DMS79 treated with DMSO at 0.1 percent for 48 hours (cell line): ENCODE results near the gene RNF31.
A peak's percentile ranks its signal among the peaks of the same experiment; 100 is the strongest.
"Not testable (repeated sequence)": the region's sequence is repeated elsewhere in the genome, so short reads cannot be mapped to it uniquely, and the experiment has no call there.

Experiments used
- DNase-seq: peaks from one replicate; lab custom pipeline; 2025; lab: John Stamatoyannopoulos, UW

Gene RNF31

DNA sequence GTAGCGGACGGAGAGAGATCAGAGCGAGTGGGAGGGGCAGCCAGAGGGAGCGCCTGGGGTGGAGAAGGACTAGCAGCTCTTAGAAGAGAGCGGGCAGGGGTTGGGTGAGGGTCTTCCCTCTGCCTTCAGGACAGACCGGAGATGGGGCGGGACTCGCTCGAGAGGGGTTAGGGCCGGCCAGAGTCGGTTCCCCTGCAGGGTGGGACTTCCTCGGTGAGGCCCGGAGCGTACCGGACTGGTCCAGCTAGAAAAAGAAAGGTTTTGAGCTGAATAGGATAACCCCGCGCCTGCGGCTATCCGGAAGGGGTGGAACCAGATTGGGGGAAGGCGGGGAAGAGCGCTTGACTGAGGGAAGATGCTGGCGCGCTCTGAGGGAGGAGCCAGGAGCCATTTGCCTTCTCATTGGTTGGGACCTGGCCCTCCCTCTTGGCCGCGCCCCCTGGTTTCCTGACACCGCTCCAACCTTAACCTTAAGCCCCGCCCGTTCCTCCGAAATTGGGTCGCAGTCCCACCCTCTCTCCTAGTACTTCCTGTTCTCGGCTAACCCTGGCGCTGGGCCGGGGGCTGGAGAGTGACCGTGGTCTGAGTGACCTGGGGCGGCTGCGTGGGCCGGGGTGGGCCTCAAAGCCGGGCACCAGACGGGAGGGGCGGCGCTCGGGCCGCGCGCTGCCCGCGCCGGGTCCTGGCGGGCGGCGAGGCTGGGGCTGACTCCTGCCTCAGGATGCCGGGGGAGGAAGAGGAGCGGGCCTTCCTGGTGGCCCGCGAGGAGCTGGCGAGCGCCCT is at the start of gene RNF31:
Gene RNF31, plus strand, starts transcription at position 521 of the 783 bp plus-strand sequence. Its CDS starts 201 bp downstream, at position 722.
- peak; percentile 100 for DNase-seq

- no peak for DNase-seq
Observed at GRCh38 chr14:24098229-24098926, 48.9 kb upstream of the RNF31 start.

DNA sequence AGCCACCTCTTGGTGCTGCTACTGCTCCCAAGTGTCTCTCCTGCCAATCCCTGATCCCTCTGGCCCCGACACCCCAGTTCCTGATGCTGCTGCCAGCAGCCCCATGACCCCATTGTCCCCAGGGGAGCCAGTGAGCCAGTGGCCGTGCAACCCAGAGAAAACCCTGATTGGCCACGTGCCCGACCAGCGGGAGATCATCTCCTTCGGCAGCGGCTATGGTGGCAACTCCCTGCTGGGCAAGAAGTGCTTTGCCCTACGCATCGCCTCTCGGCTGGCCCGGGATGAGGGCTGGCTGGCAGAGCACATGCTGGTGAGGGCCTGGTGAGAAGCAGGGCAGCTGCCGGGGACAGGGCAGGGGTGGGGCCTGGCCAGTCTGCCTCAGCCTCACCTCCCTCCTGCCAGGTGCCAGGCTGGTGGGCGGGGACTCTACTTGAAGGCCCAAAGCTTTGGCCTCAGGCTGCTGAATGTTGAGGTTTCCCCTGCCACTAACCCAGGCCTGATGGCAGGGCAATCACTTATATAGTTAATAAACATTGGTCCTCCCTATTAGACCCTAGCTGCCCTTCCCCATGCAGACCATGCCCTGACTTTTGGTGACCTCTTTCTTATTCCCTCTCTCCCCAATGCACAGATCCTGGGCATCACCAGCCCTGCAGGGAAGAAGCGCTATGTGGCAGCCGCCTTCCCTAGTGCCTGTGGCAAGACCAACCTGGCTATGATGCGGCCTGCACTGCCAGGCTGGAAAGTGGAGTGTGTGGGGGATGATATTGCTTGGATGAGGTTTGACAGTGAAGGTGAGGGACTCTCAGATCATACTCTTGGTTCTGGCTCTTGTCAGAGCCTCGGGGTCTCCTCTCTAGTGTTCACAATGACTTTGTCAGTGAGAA is 48.1 kb upstream of the RNF31 start:
- DNase-seq: peak; percentile 85

GRCh38 chr14:24100197-24100981 is 46.9 kb upstream of the RNF31 start:
- no peak for DNase-seq

GRCh38 chr14:24100982-24101494 is 46.3 kb upstream of the RNF31 start:
- DNase-seq: no peak

GRCh38 chr14:24102357-24103048 is 44.8 kb upstream of the RNF31 start:
- no peak for DNase-seq

GRCh38 chr14:24103451-24103850 is 43.8 kb upstream of the RNF31 start:
- DNase-seq: no peak

- DNase-seq: not testable (repeated sequence)
Observed at GRCh38 chr14:24105609-24106239, 41.6 kb upstream of the RNF31 start.

GRCh38 chr14:24106672-24107271 is 40.5 kb upstream of the RNF31 start:
- no peak for DNase-seq

- DNase-seq: no peak
Observed at GRCh38 chr14:24108336-24108874, 38.9 kb upstream of the RNF31 start.

DNA sequence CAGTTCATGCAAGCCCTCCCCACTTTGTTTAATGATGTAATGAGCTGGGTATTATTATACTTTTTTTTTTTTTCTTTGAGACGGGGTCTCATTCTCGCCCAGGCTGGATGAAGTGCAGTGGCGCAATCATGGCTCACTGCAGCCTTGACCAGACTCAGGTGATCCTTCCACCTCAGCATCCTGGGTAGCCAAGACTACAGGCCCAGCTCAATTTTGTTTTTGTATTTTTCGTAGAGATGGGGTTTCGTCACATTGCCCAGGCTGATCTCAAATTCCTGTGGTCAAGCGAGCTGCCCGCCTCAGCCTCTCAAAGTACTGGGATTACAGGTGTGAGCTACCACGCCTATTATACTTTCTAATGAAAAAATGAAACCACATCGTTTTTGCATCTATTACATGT is 37.2 kb upstream of the RNF31 start:
- no peak for DNase-seq

- no peak for DNase-seq
Observed at GRCh38 chr14:24110523-24110922, 36.8 kb upstream of the RNF31 start.

DNA sequence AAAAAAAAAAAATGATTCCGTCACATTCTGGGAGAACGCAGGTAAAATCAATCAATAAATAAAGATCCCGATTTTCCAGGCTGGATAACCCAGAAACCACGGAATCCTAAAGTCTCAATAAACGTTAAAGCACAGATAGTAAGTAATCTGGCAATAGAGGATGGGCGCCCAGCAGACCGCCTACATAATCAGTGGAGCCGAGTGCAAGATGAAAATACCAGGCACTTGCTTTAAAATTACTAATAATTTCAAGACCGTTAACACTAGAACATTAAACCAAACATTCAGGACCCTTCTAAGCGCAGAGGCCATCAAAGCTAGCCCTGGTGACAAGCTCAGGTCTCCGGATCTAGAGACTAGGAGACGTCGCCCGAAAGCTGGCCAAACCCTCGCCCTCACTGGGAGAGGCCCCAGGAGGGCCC is 33.9 kb upstream of the RNF31 start:
- DNase-seq: peak; percentile 48

GRCh38 chr14:24113801-24114531 is 33.3 kb upstream of the RNF31 start:
- peak; percentile 96 for DNase-seq

- peak; percentile 100 for DNase-seq
Observed at GRCh38 chr14:24114532-24115421, 32.5 kb upstream of the RNF31 start, which contains the start of the genes DCAF11 and NRL. Gene DCAF11 (plus strand): TSS chr14:24114777. CDS start chr14:24115595, 818 bp downstream. Gene NRL (minus strand): TSS chr14:24114949. CDS start chr14:24082848, 32,101 bp downstream.

DNA sequence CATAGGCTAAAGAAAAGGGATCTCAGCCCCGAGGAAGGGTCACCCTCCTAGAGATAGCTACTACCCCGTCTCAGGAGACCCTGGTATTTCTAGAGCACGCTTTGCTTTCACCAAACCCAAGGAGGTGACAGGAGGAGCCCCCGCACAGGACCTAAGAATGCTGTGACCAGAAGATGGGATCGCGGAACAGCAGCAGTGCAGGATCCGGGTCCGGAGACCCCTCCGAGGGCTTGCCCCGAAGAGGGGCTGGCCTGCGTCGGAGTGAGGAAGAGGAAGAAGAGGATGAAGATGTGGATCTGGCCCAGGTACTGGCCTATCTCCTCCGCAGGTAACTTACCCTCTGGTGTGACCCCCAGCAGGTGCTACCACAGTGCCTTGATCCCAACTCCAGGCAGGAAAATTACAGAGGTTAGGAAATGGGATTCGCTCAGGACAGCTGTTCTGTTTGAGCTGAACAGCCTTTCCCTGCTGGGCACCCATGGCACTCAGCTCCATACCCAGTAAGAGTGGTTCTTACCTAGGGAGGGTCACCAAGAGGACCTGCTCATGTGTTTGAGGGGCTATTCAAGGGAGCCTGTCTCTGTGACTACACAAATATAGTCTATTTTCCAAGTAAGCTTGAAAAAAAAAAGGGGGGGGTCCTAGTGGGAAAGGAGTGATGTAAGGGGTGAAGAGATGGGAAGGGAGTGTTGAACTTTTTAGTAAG is 31.7 kb upstream of the RNF31 start:
- DNase-seq: no peak
